HG03469 (cell line): Measurements from ENCODE around the gene FRY.

ENCODE experiments used
- ATAC-seq: cut with Tn5 transposase; IDR thresholded peaks from one replicate; pipeline ENCODE4 v1.9.1; 2021; ENCODE audit warnings: mild to moderate bottlenecking, moderate library complexity, moderate number of reproducible peaks; ENCODE audit not compliant: unreplicated experiment

Gene FRY

DNA sequence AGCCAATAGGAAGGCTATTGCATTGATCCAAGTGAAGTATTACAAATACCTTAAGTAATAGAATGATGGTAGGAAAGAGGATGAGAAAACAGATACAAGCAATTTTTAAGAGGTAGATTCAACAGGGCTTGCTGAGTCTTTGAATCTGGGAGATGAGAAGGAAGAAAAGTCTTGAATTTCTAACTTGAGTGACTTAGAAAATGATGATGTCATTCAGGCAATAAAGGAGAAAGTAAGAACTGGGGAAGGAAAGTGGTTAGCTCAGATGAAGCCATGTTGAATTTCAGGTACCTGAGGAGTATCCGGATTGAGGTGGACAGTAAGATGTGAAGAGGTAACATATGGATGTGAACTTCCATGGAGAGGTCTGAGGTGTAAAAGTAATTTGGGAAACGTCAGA lies 15.5 kb upstream of the FRY start:
- ATAC-seq: no peak

DNA sequence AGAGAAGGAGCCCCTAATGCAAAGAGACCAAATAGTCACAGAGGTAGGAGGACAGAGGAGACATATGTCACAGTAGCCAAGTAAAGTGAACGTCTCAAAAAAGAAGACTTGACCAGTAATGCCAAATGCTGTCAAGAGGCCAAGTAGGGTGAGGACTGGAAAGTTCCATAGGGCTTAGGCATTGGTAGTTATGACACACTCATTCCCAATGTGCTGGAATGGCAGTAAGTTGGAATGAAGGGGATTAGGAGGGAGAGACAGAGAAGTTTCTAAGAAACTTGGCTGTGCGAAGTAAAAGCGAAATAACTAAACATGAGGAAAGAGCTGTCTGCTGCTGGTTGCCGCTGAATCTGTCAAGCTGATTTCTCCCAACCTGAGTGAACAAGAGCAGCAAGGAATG lies 14.9 kb upstream of the FRY start:
- no peak for ATAC-seq

DNA sequence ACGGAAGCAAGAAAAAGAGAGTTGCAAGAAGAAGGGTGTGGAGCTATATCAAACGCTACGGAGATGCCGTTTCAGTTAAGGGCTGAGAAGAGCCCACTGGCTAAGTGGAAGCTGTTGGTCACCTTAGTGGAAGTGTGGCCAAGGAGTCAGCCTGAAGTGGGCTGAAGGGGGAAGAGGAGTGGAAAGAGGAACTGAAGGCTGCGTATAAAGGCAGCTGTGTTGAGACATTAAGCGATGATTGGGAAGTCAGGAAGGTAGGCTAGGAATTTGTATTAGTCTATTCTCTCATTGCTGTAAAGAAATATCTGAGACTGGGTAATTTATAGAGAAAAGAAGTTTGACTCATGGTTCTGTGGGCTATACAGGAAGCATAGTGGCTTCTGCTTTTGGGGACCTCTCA lies 14.1 kb upstream of the FRY start:
- ATAC-seq: no peak

GRCh38 chr13:32019612-32020233 lies 11.9 kb upstream of the FRY start:
- peak; percentile 52 for ATAC-seq

GRCh38 chr13:32021785-32022184 lies 9.8 kb upstream of the FRY start:
- ATAC-seq: no peak

DNA sequence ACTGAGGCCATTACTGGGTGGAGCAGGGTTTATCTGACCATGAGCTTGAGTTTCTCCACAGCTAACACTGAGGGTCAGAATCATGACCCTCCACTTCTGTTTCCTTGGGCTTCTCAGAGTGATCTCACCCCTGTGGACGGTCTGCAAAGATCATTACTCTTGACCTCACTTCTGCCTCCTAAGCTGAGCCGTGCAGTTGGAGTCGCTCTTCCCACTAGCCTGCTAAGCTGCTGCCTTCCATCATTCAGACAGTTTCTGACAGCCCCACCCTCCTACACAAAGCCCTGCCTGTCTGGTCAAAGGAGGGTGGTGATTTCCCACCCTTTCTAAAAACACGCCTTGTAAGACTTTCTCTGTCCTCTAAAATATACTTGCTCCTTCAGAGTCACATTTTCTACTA lies 9.3 kb upstream of the FRY start:
- ATAC-seq: no peak

GRCh38 chr13:32023096-32023495 lies 8.5 kb upstream of the FRY start:
- no peak for ATAC-seq

DNA sequence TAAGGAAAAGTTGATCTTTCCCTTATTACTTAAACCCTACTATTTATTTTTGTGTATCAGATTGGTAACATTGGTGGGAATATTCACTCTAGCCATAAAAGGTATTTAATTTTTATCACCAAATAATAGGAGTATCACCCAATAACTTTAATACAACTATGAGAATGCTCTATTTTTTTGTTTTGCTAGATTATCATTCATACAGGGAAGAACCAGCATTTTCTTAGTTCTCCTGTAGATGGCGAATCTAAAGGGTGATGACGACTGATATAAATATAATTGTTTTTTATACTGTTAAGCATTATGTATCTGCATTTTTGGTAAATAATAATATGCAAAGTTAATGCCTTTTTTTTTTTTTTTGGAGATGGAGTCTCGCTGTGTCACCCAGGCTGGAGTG lies 7.9 kb upstream of the FRY start:
- ATAC-seq: no peak

- ATAC-seq: no peak
Observed at GRCh38 chr13:32024750-32025149, 6.8 kb upstream of the FRY start.

DNA sequence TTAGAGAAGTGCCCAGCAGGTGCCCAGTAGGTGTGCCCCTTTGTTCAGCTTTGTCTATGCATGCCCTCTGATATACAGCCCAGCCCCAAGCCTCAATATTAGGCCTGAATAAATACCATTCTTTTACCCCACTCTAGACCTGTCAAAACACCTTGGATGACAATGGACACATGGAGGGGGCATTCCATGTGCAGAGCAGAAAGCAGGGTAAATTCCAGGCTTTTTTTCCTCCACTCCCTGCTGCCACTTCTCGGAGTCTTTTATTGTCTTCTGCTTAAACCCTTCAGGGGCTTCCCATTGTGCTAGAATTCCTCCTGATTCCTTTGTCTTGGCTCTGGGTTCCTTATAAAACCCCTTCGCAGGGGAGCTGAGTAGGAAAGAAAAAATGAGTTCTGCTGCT lies 5.8 kb upstream of the FRY start:
- ATAC-seq: no peak

DNA sequence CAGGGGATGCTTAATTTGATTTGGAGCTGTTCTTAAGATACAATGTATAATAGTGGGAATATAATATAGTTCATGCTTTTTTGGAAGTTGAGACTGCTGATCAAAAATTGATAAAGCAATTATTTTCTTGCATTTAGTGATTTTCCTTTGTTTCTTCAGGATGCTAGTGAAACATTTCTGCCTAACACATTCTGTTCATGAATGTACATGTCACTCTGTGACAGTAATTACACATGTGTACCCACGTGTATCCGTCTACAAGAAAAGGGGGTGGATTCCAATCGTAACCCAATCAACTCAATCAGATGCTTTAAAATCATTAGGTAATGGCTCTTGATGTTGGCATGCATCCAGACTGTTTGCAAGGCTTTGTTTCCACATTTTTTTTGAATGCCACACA lies 5.0 kb upstream of the FRY start:
- no peak for ATAC-seq

DNA sequence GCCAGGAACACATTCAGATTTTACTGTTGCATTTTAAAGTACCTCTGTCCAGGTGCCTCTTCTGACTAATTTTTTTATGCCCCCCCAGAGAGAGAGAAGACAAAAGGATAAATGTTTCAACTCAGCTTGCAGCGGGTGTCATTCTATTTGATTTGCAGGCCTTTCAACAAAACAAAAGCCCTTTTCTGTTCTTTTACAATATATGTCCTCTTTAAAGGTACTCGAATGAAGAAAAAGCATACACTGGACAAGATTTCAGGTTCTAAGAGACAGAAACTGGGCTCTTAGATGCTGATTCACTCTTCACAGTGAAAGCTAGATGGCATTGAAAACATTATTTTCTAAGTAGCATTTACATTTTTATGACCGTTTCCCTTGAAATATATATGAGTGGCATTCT lies 2.9 kb upstream of the FRY start:
- ATAC-seq: no peak

DNA sequence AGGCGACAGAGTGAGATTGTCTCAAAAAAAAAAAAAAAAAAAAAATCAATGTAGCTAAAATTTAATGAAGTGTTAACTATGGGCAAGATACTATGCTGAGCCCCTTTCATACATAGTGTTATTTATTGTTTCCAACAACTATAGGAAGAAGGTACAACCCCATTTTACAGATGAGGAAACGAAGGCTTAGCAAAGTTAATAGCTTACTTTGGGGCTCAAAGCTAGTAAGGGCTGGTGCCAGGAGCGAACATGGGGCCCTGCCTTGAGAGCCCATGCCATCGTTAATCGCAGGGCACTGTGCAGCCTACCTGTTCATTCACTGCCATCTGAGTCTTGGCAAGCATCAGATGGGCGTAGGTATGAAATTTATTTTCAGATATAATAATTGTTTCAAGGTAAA lies 1.9 kb upstream of the FRY start:
- no peak for ATAC-seq

- ATAC-seq: no peak
Observed at GRCh38 chr13:32031815-32032370, 319 bp downstream of the FRY start.

DNA sequence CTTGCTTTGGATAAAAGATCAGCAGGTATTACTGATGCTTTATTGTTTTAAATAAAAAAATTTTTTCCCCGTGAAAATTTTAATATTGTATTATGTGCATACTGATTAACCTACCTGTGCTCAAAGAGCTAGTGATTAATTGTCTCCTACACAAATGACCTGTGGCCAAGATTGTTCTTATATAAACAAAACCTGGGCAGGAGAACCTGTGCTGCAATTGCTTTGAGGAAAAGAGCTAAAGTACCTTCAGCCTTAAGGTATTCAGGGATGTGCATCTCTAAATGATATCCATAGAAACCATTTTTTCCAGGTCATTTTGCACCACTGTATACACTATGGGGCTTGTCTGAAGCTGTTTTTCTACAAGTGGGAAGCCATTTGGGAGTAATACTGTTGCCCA lies 1.2 kb downstream of the FRY start:
- ATAC-seq: no peak

- ATAC-seq: no peak
Observed at GRCh38 chr13:32033744-32034143, 2.2 kb downstream of the FRY start.

- ATAC-seq: no peak
Observed at GRCh38 chr13:32035716-32036115, 4.1 kb downstream of the FRY start.

DNA sequence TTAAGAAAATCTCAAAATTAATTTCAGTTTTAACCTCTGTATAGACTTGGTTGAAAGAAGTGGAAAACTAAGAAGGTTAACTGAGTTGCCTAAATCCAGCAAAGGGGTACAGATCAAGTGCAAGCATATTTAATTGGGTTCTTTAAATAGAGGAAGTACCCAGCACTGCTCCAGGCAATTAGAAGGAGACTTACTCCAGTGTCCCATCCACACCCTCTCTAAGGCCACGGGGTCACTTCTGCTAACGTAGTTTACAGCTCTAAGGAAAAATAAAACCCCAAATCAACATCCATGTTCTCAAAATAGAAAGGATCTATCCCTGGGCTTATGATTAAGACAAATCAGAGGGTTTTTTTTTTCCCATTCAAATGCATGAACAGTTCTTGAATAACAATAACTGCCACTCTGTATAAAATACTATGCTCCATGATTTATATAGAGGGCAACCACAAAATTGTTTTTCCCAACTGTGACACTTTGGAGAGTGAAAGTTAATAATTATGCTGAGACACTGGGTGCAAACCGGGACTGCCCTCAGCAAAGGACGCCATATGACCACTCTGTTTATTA lies 4.6 kb downstream of the FRY start:
- ATAC-seq: no peak

- ATAC-seq: no peak
Observed at GRCh38 chr13:32036757-32037156, 5.2 kb downstream of the FRY start.

DNA sequence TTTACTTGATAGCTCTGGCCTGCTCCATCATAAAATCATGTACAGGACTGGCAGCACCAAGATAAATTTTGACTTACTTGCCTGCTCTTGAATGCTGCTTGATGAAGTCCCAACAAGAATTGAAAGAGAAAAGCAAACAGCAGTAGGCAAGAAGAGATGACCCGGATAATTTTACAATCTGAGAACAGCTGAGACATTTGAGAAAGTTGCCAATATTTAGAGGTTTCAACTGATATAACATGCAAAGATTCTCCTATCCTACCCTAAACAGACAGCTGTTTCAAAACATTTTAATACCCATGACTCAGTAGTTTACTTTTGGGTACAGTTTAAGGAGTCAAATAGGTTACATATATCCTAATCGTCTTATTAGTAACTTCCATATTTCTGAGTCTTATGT lies 5.9 kb downstream of the FRY start:
- ATAC-seq: no peak

GRCh38 chr13:32038343-32038742 lies 6.8 kb downstream of the FRY start:
- no peak for ATAC-seq

DNA sequence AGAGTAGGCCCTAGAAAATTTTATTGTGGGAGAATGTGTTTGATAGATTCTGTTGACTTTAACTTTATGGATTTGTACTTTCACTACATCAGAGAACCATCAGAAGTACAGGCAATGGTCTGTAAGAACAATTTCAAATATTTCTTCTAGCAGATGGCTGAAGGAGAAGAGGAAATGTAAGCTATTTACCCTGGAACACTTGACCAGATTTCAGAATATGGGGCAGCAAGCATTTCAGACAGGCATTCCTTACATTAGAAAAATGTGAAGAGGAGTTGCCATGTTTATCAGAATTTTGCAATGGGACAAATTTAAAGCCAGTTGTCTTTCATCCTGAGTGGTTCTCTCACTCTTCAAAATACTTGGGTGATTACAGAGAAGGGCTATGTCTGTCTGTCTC lies 7.5 kb downstream of the FRY start:
- no peak for ATAC-seq

DNA sequence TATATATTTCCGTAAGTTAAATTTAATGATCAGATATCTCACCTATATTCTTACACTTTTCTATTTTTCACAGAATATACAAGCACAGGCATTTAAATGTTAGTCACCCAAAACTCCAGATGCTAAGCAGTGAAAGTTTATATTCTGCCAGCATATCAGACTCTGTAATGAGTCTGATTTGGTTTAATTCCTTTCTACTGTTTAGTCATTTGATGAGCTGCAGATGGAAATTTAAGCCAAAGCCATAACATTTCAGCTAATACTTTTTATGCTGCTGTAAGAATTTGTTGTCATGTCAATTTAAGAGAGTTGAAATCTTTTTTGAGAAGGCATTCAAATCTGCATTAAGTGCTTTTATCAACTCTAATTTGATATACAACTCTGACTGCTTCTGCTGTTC lies 8.0 kb downstream of the FRY start:
- ATAC-seq: no peak
